A549 (cell line): Measurements from ENCODE around the gene TSHZ2. TPM values are rescaled to one million over a fixed set of nuclear protein-coding genes. Genes with fewer than 3 reads are reported as not detected.

ENCODE experiments used
- ATAC-seq, 2 experiments: fragments of 200-7000 bp in 1 of 2; fragments of >200 bp in 1 of 2; cut with Nextera tagmentation in 1 of 2; cut with Tn5 transposase in 1 of 2; 3 replicates each; pipeline versions ENCODE4 v1.8.0 to v1.9.1; 2018 to 2020; ENCODE audit warnings: mild to moderate bottlenecking in 1 of 2, moderate library complexity in 1 of 2
- CTCF ChIA-PET: fragments of 300-600 bp; sonication (Branson Sonifier 250); formaldehyde crosslinking; extraction: SDS; loops from one replicate; lab custom pipeline; 2021; ENCODE audit warnings: antibody characterized with exemption, inconsistent platforms; lab: Yijun Ruan, JAX
- POLR2A ChIA-PET: fragments of 350-600 bp; formaldehyde crosslinking; extraction: SDS; loops from one replicate; lab custom pipeline; 2021; ENCODE audit warnings: antibody characterized with exemption, inconsistent platforms; lab: Yijun Ruan, JAX
- DNase-seq, 2 experiments: peaks; one replicate each; pipeline versions ENCODE4 v3.0.0 to v3.0.0-alpha.2; 2011 to 2016; ENCODE audit warnings: low read depth in 1 of 2, low spot score in 1 of 2
- FAIRE-seq: peaks from 2 replicates; lab custom pipeline; 2011; peaks lifted over from hg19 to GRCh38; lab: Jason Lieb, UNC
- H3K27ac ChIP-seq, 2 experiments: fragments of >200 bp; sonication (Bioruptor Twin); formaldehyde crosslinking; 3 replicates each; pipeline ENCODE4 v1.5.1; 2016 to 2017
- H3K4me1 ChIP-seq: fragments of >200 bp; sonication (Bioruptor Twin); formaldehyde crosslinking; 3 replicates; pipeline ENCODE4 v1.6.1; 2016
- H3K4me2 ChIP-seq: fragments of >200 bp; sonication (Bioruptor Twin); formaldehyde crosslinking; 3 replicates; pipeline ENCODE4 v1.6.1; 2016
- H3K4me3 ChIP-seq: fragments of >200 bp; sonication (Bioruptor Twin); formaldehyde crosslinking; 3 replicates; pipeline ENCODE4 v1.5.1; 2016
- H3K9me3 ChIP-seq: fragments of >200 bp; sonication (Bioruptor Twin); formaldehyde crosslinking; 3 replicates; pipeline ENCODE4 v1.6.1; 2016
- CHD2 ChIP-seq: fragments of 150-350 bp; IDR thresholded peaks from 2 replicates; pipeline ENCODE4 v1.6.1; 2014; ENCODE audit warnings: low read length; ENCODE audit not compliant: partially characterized antibody
- CHD4 ChIP-seq: fragments of 200-600 bp; sonication (generic); IDR thresholded peaks from 2 replicates; pipeline ENCODE4 v1.6.1; 2016; ENCODE audit warnings: antibody characterized with exemption, mild to moderate bottlenecking, borderline replicate concordance
- ESRRA ChIP-seq: fragments of 150-350 bp; IDR thresholded peaks from 2 replicates; pipeline ENCODE4 v1.6.1; 2014; ENCODE audit warnings: mild to moderate bottlenecking, low read length, borderline replicate concordance
- HEYL ChIP-seq: fragments of 250-450 bp; sonication (Bioruptor Pico); IDR thresholded peaks from 2 replicates; pipeline ENCODE4 v1.8.0; 2021; ENCODE audit warnings: mild to moderate bottlenecking, moderate library complexity
- HOXA7 ChIP-seq: fragments of 250-450 bp; sonication (Bioruptor Pico); IDR thresholded peaks from 2 replicates; pipeline ENCODE4 v1.5.0; 2020; ENCODE audit warnings: mild to moderate bottlenecking, moderate library complexity
- HOXB13 ChIP-seq: fragments of 250-450 bp; sonication (Bioruptor Pico); IDR thresholded peaks from 2 replicates; pipeline ENCODE4 v1.5.0; 2020; ENCODE audit warnings: low read depth, mild to moderate bottlenecking, moderate library complexity
- JUN ChIP-seq, 2 experiments: fragments of >200 bp; sonication (Bioruptor Twin); formaldehyde crosslinking; IDR thresholded peaks; 2 replicates in 1 of 2; 3 replicates in 1 of 2; pipeline ENCODE4 v1.6.1; 2016 to 2017
- KDM1A ChIP-seq: fragments of 200-600 bp; sonication (generic); IDR thresholded peaks from 2 replicates; pipeline ENCODE4 v1.6.1; 2016; ENCODE audit warnings: low read depth, mild to moderate bottlenecking
- MAFK ChIP-seq: fragments of 450-650 bp; IDR thresholded peaks from 2 replicates; pipeline ENCODE4 v1.6.1; 2014; ENCODE audit not compliant: partially characterized antibody
- MAX ChIP-seq: IDR thresholded peaks from 2 replicates; pipeline ENCODE4 v1.6.1; 2012
- NPAS2 ChIP-seq: fragments of 250-450 bp; sonication (Bioruptor Pico); IDR thresholded peaks from 2 replicates; pipeline ENCODE4 v1.8.0; 2022; ENCODE audit warnings: mild to moderate bottlenecking, moderate library complexity, borderline replicate concordance
- NR3C1 ChIP-seq: fragments of >200 bp; sonication (Bioruptor Twin); formaldehyde crosslinking; IDR thresholded peaks from 3 replicates; pipeline ENCODE4 v1.6.1; 2017
- TFCP2L1 ChIP-seq: fragments of 250-450 bp; sonication (Bioruptor Pico); IDR thresholded peaks from 2 replicates; pipeline ENCODE4 v1.5.0; 2021; ENCODE audit warnings: mild to moderate bottlenecking
- ZFP36 ChIP-seq: fragments of 450-650 bp; IDR thresholded peaks from 2 replicates; pipeline ENCODE4 v1.6.1; 2014; ENCODE audit warnings: borderline replicate concordance; ENCODE audit not compliant: partially characterized antibody
- ZNF302 ChIP-seq: fragments of 250-450 bp; sonication (Bioruptor Pico); IDR thresholded peaks from 2 replicates; pipeline ENCODE4 v1.9.0; 2021; ENCODE audit warnings: inconsistent platforms, mild to moderate bottlenecking, moderate library complexity
- WGBS: methylation state at CpG from one replicate; pipeline ENCODE4 v1.1.6; 2017; ENCODE audit errors: missing lambda C conversion rate; 5-methylcytosine and 5-hydroxymethylcytosine counted together
- polyA plus RNA-seq, 4 experiments: library from polyadenylated mRNA; depleted of rRNA in 3 of 4; stranded (reverse); fragments of >200 nt; fragmentation: RNase III in 1 of 4; extraction: RNeasy Plus Mini Kit Qiagen cat#74134 plus additional on column Dnase treatment in 1 of 4; gene quantifications; 2 replicates in 3 of 4; 3 replicates in 1 of 4; pipeline ENCODE4 v1.2.3, GENCODE V29; 2011 to 2017
- TF ChIP-seq, protein P1 (sequence below): fragments of >200 bp; sonication (Bioruptor Twin); formaldehyde crosslinking; IDR thresholded peaks from 3 replicates; pipeline ENCODE4 v1.6.1; 2016
- TF ChIP-seq, protein P2 (sequence below): fragments of 250-450 bp; sonication (Bioruptor Pico); IDR thresholded peaks from 2 replicates; pipeline ENCODE4 v1.5.0; 2021; ENCODE audit warnings: mild to moderate bottlenecking, moderate library complexity, borderline replicate concordance
- TF ChIP-seq, protein P3 (sequence below): IDR thresholded peaks from 2 replicates; pipeline ENCODE4 v1.6.1; 2012; ENCODE audit warnings: low read depth, borderline replicate concordance
- TF ChIP-seq, protein P4 (sequence below): fragments of 250-450 bp; sonication (Bioruptor Pico); IDR thresholded peaks from 2 replicates; pipeline ENCODE4 v1.5.0; 2020; ENCODE audit warnings: low read depth, mild to moderate bottlenecking, moderate library complexity
- TF ChIP-seq, protein P5 (sequence below): fragments of 200-600 bp; sonication (generic); IDR thresholded peaks from 2 replicates; pipeline ENCODE4 v1.6.1; 2016; ENCODE audit warnings: antibody characterized with exemption, mild to moderate bottlenecking, moderate library complexity

Gene TSHZ2
- polyA plus RNA-seq, 2 of the 4 experiments (the other 2 are of a cell fraction): not detected

GRCh38 chr20:53226826-53227225 is 254.7 kb downstream of the TSHZ2 start:
- Histone ChIP-seq H3K9me3 (no peaks in the 10 kb centered on the region), H3K4me1 (no peaks in the 10 kb centered on the region), H3K4me3 (no peak overlapping the region), H3K27ac (no peak overlapping the region), H3K4me2 (no peak overlapping the region)
- no peak for DNase-seq
- POLR2A ChIA-PET: no interaction called here
- ATAC-seq: no peak
- 47% methylated on average over 7 of the region's 7 CpGs for WGBS
- CTCF ChIA-PET: interaction anchor here (0.7 to 2.0 kb wide), 2 partner anchors 11 to 913 kb away, joined by 3 to 5 read pairs; no protein-coding TSS in a partner anchor
- FAIRE-seq: no peak
- no peak for TF ChIP-seq HOXA7 (CRISPR knock-in tag)
- no peak for TF ChIP-seq HEYL (CRISPR knock-in tag)
- TF ChIP-seq JUN (IDR thresholded peaks at IDR 0.05): no peak
- TF ChIP-seq MAFK: no peak
- TF ChIP-seq, protein P1, sequence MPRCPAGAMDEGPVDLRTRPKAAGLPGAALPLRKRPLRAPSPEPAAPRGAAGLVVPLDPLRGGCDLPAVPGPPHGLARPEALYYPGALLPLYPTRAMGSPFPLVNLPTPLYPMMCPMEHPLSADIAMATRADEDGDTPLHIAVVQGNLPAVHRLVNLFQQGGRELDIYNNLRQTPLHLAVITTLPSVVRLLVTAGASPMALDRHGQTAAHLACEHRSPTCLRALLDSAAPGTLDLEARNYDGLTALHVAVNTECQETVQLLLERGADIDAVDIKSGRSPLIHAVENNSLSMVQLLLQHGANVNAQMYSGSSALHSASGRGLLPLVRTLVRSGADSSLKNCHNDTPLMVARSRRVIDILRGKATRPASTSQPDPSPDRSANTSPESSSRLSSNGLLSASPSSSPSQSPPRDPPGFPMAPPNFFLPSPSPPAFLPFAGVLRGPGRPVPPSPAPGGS: no peak
- TF ChIP-seq KDM1A: no peak
- TF ChIP-seq ZFP36: no peak
- TF ChIP-seq, protein P2, sequence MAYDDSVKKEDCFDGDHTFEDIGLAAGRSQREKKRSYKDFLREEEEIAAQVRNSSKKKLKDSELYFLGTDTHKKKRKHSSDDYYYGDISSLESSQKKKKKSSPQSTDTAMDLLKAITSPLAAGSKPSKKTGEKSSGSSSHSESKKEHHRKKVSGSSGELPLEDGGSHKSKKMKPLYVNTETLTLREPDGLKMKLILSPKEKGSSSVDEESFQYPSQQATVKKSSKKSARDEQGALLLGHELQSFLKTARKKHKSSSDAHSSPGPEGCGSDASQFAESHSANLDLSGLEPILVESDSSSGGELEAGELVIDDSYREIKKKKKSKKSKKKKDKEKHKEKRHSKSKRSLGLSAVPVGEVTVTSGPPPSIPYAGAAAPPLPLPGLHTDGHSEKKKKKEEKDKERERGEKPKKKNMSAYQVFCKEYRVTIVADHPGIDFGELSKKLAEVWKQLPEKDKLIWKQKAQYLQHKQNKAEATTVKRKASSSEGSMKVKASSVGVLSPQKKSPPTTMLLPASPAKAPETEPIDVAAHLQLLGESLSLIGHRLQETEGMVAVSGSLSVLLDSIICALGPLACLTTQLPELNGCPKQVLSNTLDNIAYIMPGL (CRISPR knock-in tag): no peak
- TF ChIP-seq, protein P3, sequence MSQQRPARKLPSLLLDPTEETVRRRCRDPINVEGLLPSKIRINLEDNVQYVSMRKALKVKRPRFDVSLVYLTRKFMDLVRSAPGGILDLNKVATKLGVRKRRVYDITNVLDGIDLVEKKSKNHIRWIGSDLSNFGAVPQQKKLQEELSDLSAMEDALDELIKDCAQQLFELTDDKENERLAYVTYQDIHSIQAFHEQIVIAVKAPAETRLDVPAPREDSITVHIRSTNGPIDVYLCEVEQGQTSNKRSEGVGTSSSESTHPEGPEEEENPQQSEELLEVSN: no peak
- TF ChIP-seq ESRRA: no peak
- TF ChIP-seq NPAS2 (CRISPR knock-in tag): no peak
- TF ChIP-seq NR3C1: no peak
- TF ChIP-seq, protein P4, sequence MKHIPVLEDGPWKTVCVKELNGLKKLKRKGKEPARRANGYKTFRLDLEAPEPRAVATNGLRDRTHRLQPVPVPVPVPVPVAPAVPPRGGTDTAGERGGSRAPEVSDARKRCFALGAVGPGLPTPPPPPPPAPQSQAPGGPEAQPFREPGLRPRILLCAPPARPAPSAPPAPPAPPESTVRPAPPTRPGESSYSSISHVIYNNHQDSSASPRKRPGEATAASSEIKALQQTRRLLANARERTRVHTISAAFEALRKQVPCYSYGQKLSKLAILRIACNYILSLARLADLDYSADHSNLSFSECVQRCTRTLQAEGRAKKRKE: no peak
- no peak for TF ChIP-seq CHD2
- TF ChIP-seq CHD4: no peak
- no peak for TF ChIP-seq HOXB13 (CRISPR knock-in tag)
- TF ChIP-seq, protein P5, sequence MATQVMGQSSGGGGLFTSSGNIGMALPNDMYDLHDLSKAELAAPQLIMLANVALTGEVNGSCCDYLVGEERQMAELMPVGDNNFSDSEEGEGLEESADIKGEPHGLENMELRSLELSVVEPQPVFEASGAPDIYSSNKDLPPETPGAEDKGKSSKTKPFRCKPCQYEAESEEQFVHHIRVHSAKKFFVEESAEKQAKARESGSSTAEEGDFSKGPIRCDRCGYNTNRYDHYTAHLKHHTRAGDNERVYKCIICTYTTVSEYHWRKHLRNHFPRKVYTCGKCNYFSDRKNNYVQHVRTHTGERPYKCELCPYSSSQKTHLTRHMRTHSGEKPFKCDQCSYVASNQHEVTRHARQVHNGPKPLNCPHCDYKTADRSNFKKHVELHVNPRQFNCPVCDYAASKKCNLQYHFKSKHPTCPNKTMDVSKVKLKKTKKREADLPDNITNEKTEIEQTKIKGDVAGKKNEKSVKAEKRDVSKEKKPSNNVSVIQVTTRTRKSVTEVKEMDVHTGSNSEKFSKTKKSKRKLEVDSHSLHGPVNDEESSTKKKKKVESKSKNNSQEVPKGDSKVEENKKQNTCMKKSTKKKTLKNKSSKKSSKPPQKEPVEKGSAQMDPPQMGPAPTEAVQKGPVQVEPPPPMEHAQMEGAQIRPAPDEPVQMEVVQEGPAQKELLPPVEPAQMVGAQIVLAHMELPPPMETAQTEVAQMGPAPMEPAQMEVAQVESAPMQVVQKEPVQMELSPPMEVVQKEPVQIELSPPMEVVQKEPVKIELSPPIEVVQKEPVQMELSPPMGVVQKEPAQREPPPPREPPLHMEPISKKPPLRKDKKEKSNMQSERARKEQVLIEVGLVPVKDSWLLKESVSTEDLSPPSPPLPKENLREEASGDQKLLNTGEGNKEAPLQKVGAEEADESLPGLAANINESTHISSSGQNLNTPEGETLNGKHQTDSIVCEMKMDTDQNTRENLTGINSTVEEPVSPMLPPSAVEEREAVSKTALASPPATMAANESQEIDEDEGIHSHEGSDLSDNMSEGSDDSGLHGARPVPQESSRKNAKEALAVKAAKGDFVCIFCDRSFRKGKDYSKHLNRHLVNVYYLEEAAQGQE: no peak
- no peak for TF ChIP-seq MAX
- no peak for TF ChIP-seq TFCP2L1
- TF ChIP-seq ZNF302 (CRISPR knock-in tag): no peak
